DMS79 treated with DMSO at 0.1 percent for 48 hours (cell line): ENCODE results near the gene WNK1.
"Not testable (repeated sequence)": the region's sequence is repeated elsewhere in the genome, so short reads cannot be mapped to it uniquely, and the experiment has no call there.

ENCODE experiments used
- DNase-seq: peaks from one replicate; lab custom pipeline; 2025; lab: John Stamatoyannopoulos, UW

Gene WNK1

GRCh38 chr12:817941-818600 is 65.7 kb downstream of the WNK1 start:
- DNase-seq: no peak

- no peak for DNase-seq
Measured at GRCh38 chr12:818733-819132, 66.4 kb downstream of the WNK1 start.

- no peak for DNase-seq
Measured at GRCh38 chr12:820336-820735, 68.0 kb downstream of the WNK1 start.

- no peak for DNase-seq
Measured at GRCh38 chr12:823028-823698, 70.8 kb downstream of the WNK1 start.

- DNase-seq: no peak
Measured at GRCh38 chr12:826331-826730, 74.0 kb downstream of the WNK1 start.

- DNase-seq: no peak
Measured at GRCh38 chr12:828726-829395, 76.5 kb downstream of the WNK1 start.

- DNase-seq: no peak
Measured at GRCh38 chr12:830111-830867, 77.9 kb downstream of the WNK1 start.

- no peak for DNase-seq
Measured at GRCh38 chr12:835754-836518, 83.6 kb downstream of the WNK1 start.

- no peak for DNase-seq
Measured at GRCh38 chr12:836952-837351, 84.6 kb downstream of the WNK1 start.

- DNase-seq: no peak
Measured at GRCh38 chr12:837548-837947, 85.2 kb downstream of the WNK1 start.

- peak; percentile 15 for DNase-seq
Measured at GRCh38 chr12:843609-844008, 91.2 kb downstream of the WNK1 start.

- no peak for DNase-seq
Measured at GRCh38 chr12:846421-846820, 94.0 kb downstream of the WNK1 start.

- DNase-seq: no peak
Measured at GRCh38 chr12:848173-848865, 95.9 kb downstream of the WNK1 start.

GRCh38 chr12:848882-849527 is 96.6 kb downstream of the WNK1 start:
- no peak for DNase-seq

GRCh38 chr12:849733-850437 is 97.5 kb downstream of the WNK1 start:
- DNase-seq: not testable (repeated sequence)

- no peak for DNase-seq
Measured at GRCh38 chr12:851343-851742, 99.0 kb downstream of the WNK1 start.

GRCh38 chr12:851913-852312 is 99.5 kb downstream of the WNK1 start:
- DNase-seq: no peak

GRCh38 chr12:852864-853263 is 100.5 kb downstream of the WNK1 start:
- no peak for DNase-seq

- no peak for DNase-seq
Measured at GRCh38 chr12:857611-858010, 105.2 kb downstream of the WNK1 start.

GRCh38 chr12:862303-862911 is 110.0 kb downstream of the WNK1 start:
- DNase-seq: peak; percentile 23
